HCT116 (cell line): ENCODE data around the gene RERG. TPM values are rescaled to one million over a fixed set of nuclear protein-coding genes. Genes with fewer than 3 reads are reported as not detected.

Experiments used
- ATAC-seq: fragments of 200-7000 bp; cut with Tn5 transposase; 2 replicates; pipeline ENCODE4 v1.9.1; 2020; ENCODE audit warnings: mild to moderate bottlenecking, moderate library complexity
- BruUV-seq: library from RNA; stranded (reverse); fragments of 400-500 nt; replicated peaks from 2 replicates; lab custom pipeline; 2021; lab: Mats Ljungman, UMichigan
- CTCF ChIA-PET: fragments of 300-600 bp; sonication (Branson Sonifier 250); formaldehyde crosslinking; loops from one replicate; lab custom pipeline; 2021; ENCODE audit warnings: antibody characterized with exemption; lab: Charles Lee
- POLR2A ChIA-PET: fragments of 300-600, 350-600 bp; sonication (Branson Sonifier 250); formaldehyde crosslinking; loops from one replicate; lab custom pipeline; 2021; ENCODE audit warnings: antibody characterized with exemption; lab: Charles Lee
- RAD21 ChIA-PET, 2 experiments: fragments of 300-600 bp; sonication (Branson Sonifier 250); formaldehyde crosslinking; loops; one replicate each; lab custom pipeline; 2023; ENCODE audit warnings: low total read pairs in 2 of 2; ENCODE audit not compliant: uncharacterized antibody in 2 of 2, unreplicated experiment in 2 of 2, low non-redundant PET in 1 of 2; lab: Charles Lee
- DNase-seq: peaks from one replicate; pipeline ENCODE4 v3.0.0-alpha.2; 2010; ENCODE audit warnings: low read depth, low spot score
- H2AFZ ChIP-seq: fragments of 200-600 bp; shearing (Covaris generic), sonication (generic); 2 replicates; pipeline ENCODE4 v1.6.1; 2017; ENCODE audit warnings: low read depth, mixed run types, mixed read lengths, antibody characterized with exemption, low read length; ENCODE audit not compliant: poor library complexity, severe bottlenecking
- H3K27ac ChIP-seq: 2 replicates; pipeline ENCODE4 v1.5.1; 2012; ENCODE audit warnings: low read depth, low read length
- H3K27me3 ChIP-seq: fragments of 200-600 bp; sonication (generic); 2 replicates; pipeline ENCODE4 v1.6.1; 2016; ENCODE audit warnings: mixed run types, low read length, mixed read lengths; ENCODE audit not compliant: insufficient read depth
- H3K36me3 ChIP-seq, 2 experiments: fragments of 200-500 bp in 1 of 2; fragments of 200-600 bp in 1 of 2; sonication (Bioruptor generic) in 1 of 2; sonication (generic) in 1 of 2; 2 replicates each; pipeline versions ENCODE4 v1.5.1 to v1.6.1; 2014 to 2016; ENCODE audit warnings: low read length in 2 of 2, inconsistent platforms in 1 of 2, mixed read lengths in 1 of 2, mixed run types in 1 of 2; ENCODE audit not compliant: insufficient read depth in 2 of 2, control insufficient read depth in 1 of 2
- H3K4me1 ChIP-seq, 2 experiments: fragments of 200-600 bp in 1 of 2; sonication (generic) in 1 of 2; 2 replicates each; pipeline versions ENCODE4 v1.5.1 to v1.6.1; 2012 to 2017; ENCODE audit warnings: low read length in 2 of 2, inconsistent platforms in 1 of 2, mild to moderate bottlenecking in 1 of 2, mixed read lengths in 1 of 2, mixed run types in 1 of 2, moderate library complexity in 1 of 2; ENCODE audit not compliant: insufficient read depth in 2 of 2, control insufficient read depth in 1 of 2
- H3K4me2 ChIP-seq: fragments of 200-600 bp; sonication (generic); 2 replicates; pipeline ENCODE4 v1.6.1; 2017; ENCODE audit warnings: mixed run types, low read length, mixed read lengths
- H3K4me3 ChIP-seq, 2 experiments: fragments of 200-600 bp in 1 of 2; sonication (generic) in 1 of 2; replicated peaks in 1 of 2; 2 replicates each; pipeline ENCODE4 v1.5.1; 2011 to 2016; ENCODE audit warnings: low read length in 2 of 2, control low read depth in 1 of 2, low read depth in 1 of 2, mild to moderate bottlenecking in 1 of 2, mixed read lengths in 1 of 2, mixed run types in 1 of 2
- H3K79me2 ChIP-seq: fragments of 200-600 bp; sonication (generic); 2 replicates; pipeline ENCODE4 v1.6.1; 2017; ENCODE audit warnings: mild to moderate bottlenecking, mixed run types, low read length, moderate library complexity, mixed read lengths; ENCODE audit not compliant: insufficient read depth
- H3K9ac ChIP-seq: fragments of 200-600 bp; sonication (generic); 2 replicates; pipeline ENCODE4 v1.6.1; 2016; ENCODE audit warnings: low read length, mixed read lengths
- H3K9me2 ChIP-seq: fragments of 200-600 bp; sonication (generic), shearing (Covaris generic); 2 replicates; pipeline ENCODE4 v1.6.1; 2017; ENCODE audit warnings: mixed run types, mild to moderate bottlenecking, moderate library complexity; ENCODE audit not compliant: insufficient read depth
- H3K9me3 ChIP-seq, 2 experiments: fragments of 200-500 bp in 1 of 2; fragments of 200-600 bp in 1 of 2; sonication (Bioruptor generic) in 1 of 2; sonication (generic) in 1 of 2; 2 replicates each; pipeline ENCODE4 v1.6.1; 2014 to 2017; ENCODE audit warnings: low read length in 2 of 2, mixed read lengths in 2 of 2, inconsistent platforms in 1 of 2, low read depth in 1 of 2, mild to moderate bottlenecking in 1 of 2, mixed run types in 1 of 2, moderate library complexity in 1 of 2; ENCODE audit not compliant: control insufficient read depth in 1 of 2, insufficient read depth in 1 of 2
- H4K20me1 ChIP-seq: fragments of 200-600 bp; sonication (generic), shearing (Covaris generic); 2 replicates; pipeline ENCODE4 v1.6.1; 2017; ENCODE audit warnings: mixed run types, mild to moderate bottlenecking, moderate library complexity; ENCODE audit not compliant: insufficient read depth
- CBX3 ChIP-seq: IDR thresholded peaks from 2 replicates; pipeline ENCODE4 v1.6.1; 2012; ENCODE audit warnings: low read depth
- ELF1 ChIP-seq: IDR thresholded peaks from 2 replicates; pipeline ENCODE4 v1.6.1; 2012; ENCODE audit warnings: low read depth, borderline replicate concordance
- JUND ChIP-seq: IDR thresholded peaks from 2 replicates; pipeline ENCODE4 v1.6.1; 2012
- POLR2A ChIP-seq: IDR thresholded peaks from 2 replicates; pipeline ENCODE4 v1.7.0; 2011; ENCODE audit warnings: borderline replicate concordance; ENCODE audit not compliant: insufficient read depth, insufficient read length; ENCODE audit errors: extremely low read depth
- SIN3A ChIP-seq: IDR thresholded peaks from 2 replicates; pipeline ENCODE4 v1.6.1; 2012; ENCODE audit warnings: low read depth
- SP1 ChIP-seq: IDR thresholded peaks from 2 replicates; pipeline ENCODE4 v1.6.1; 2012; ENCODE audit warnings: low read depth
- SRF ChIP-seq: IDR thresholded peaks from 2 replicates; pipeline ENCODE4 v1.6.1; 2012; ENCODE audit warnings: low read depth
- TCF7L2 ChIP-seq: IDR thresholded peaks from 2 replicates; pipeline ENCODE4 v1.7.0; 2011; ENCODE audit warnings: borderline replicate concordance, inconsistent platforms; ENCODE audit not compliant: insufficient read depth, insufficient read length; ENCODE audit errors: extremely low read depth
- YY1 ChIP-seq: IDR thresholded peaks from 2 replicates; pipeline ENCODE4 v1.6.1; 2011; ENCODE audit warnings: low read length, low read depth, moderate library complexity, mild to moderate bottlenecking; ENCODE audit not compliant: insufficient replicate concordance; ENCODE audit errors: extremely low read depth
- ZFX ChIP-seq: fragments of 450-650 bp; IDR thresholded peaks from 2 replicates; pipeline ENCODE4 v1.6.1; 2017
- ZNF274 ChIP-seq: fragments of 200-500 bp; sonication (Bioruptor generic); IDR thresholded peaks from 2 replicates; pipeline ENCODE4 v1.6.1; 2014; ENCODE audit warnings: mild to moderate bottlenecking, low read depth, low read length, inconsistent platforms
- intact Hi-C: fragments of 100-400 bp; cut with micrococcal nuclease; formaldehyde crosslinking; loops from 2 replicates; pipeline ENCODE4 v1.10.0; 2022
- total RNA-seq: library from RNA; stranded (reverse); gene quantifications from one replicate; pipeline ENCODE4 v1.2.1, GENCODE V29; 2021; ENCODE audit not compliant: unreplicated experiment
- TF ChIP-seq, protein P1 (sequence below): IDR thresholded peaks from 2 replicates; pipeline ENCODE4 v1.6.1; 2012
- TF ChIP-seq, protein P2 (sequence below): IDR thresholded peaks from 2 replicates; pipeline ENCODE4 v1.6.1; 2011; ENCODE audit warnings: mild to moderate bottlenecking, low read length, moderate library complexity; ENCODE audit not compliant: insufficient replicate concordance; ENCODE audit errors: extremely low read depth

The RERG gene
- total RNA-seq, 1 experiment from 2014 or later: not detected

DNA sequence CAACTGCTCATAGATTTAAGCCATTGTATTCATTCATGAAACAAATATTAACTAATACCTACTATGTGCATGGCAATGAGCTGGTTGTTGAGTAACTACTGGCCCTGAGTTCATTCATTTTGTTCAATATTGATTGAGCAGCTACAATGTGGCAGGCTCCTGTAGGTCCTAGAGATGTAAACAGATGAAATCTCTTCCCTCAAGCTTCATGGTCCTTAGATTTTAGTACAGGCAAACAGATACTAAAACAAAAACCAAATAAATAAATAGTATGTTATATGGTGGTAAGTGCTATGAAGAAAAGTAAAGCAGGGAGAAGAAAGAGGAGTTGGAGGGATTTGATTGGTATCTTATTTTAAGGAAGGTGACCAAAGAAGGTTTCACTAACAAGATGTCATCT, 77.8 kb downstream of the RERG start:
- Histone ChIP-seq H3K79me2 (no peaks in the 10 kb centered on the region), H3K36me3 (no peaks in the 10 kb centered on the region), H3K27me3 (peaks cover 75% of the 10 kb centered on the region), H4K20me1 (no peaks in the 10 kb centered on the region; the same call in 1 of the 2 replicates), H3K9me3 (no peaks in the 10 kb centered on the region), H3K4me1 (no peaks in the 10 kb centered on the region), H3K9me2 (no peaks in the 10 kb centered on the region), H3K9ac (no peak overlapping the region), H3K4me2 (no peak overlapping the region), H3K27ac (no peak overlapping the region), H2AFZ (no peak overlapping the region), H3K4me3 (no peak overlapping the region)
- DNase-seq (no peak), ATAC-seq (no peak)
- TF ChIP-seq SP1 (no peak), TCF7L2 (no peak), YY1 (no peak), ZFX (no peak), SRF (no peak), JUND (no peak), SIN3A (no peak), ZNF274 (no peak), CBX3 (no peak), POLR2A (no peak), ELF1 (no peak)
- TF ChIP-seq, protein P1, sequence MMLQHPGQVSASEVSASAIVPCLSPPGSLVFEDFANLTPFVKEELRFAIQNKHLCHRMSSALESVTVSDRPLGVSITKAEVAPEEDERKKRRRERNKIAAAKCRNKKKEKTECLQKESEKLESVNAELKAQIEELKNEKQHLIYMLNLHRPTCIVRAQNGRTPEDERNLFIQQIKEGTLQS: no peak
- TF ChIP-seq, protein P2, sequence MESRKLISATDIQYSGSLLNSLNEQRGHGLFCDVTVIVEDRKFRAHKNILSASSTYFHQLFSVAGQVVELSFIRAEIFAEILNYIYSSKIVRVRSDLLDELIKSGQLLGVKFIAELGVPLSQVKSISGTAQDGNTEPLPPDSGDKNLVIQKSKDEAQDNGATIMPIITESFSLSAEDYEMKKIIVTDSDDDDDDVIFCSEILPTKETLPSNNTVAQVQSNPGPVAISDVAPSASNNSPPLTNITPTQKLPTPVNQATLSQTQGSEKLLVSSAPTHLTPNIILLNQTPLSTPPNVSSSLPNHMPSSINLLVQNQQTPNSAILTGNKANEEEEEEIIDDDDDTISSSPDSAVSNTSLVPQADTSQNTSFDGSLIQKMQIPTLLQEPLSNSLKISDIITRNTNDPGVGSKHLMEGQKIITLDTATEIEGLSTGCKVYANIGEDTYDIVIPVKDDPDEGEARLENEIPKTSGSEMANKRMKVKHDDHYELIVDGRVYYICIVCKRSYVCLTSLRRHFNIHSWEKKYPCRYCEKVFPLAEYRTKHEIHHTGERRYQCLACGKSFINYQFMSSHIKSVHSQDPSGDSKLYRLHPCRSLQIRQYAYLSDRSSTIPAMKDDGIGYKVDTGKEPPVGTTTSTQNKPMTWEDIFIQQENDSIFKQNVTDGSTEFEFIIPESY: no peak
- BruUV-seq: no TSS peak
- intact Hi-C loops: no loop called here
- ChIA-PET POLR2A (no interaction called here), RAD21 (no interaction called here), CTCF (no interaction called here)
